ENCODE data around the gene TNNT3.

Gene TNNT3

DNA sequence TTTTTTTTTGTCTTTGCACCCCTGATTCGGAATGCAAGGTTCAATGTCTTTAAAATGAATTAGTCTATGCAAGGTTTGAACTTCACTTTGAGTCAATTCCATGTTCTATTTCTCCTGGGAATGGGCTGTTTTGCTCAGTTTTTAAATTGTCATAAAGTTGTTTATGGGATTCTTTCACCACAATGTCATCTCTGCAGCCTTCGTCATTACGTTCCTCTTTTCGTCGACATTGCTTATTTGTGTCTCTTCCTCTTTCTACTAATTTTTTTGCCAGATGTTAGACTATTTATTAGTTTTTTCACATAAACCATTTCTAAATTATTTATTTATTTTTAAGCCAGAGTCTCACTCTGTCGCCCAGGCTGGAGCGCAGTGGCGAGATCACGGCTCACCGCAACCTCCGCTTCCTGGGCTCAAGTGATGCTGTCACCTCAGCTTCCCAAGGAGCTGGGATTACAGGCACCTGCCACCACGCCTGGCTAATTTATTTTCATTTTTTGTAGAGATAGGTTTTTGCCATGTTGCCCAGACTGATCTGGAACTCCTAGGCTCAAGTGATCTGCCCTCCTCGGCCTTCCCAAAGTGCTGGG lies 7.1 kb upstream of the TNNT3 start:
- no peak overlapping the region for H3K27ac ChIP-seq
- ChIA-PET CTCF (interaction anchor here (0.7 kb wide), 3 partner anchors 25 to 662 kb away, joined by 3 to 10 read pairs (median 3); no protein-coding TSS in a partner anchor), POLR2A (ENCODE audit: low non-redundant PET) (no interaction called here)
- TF ChIP-seq, protein P1, sequence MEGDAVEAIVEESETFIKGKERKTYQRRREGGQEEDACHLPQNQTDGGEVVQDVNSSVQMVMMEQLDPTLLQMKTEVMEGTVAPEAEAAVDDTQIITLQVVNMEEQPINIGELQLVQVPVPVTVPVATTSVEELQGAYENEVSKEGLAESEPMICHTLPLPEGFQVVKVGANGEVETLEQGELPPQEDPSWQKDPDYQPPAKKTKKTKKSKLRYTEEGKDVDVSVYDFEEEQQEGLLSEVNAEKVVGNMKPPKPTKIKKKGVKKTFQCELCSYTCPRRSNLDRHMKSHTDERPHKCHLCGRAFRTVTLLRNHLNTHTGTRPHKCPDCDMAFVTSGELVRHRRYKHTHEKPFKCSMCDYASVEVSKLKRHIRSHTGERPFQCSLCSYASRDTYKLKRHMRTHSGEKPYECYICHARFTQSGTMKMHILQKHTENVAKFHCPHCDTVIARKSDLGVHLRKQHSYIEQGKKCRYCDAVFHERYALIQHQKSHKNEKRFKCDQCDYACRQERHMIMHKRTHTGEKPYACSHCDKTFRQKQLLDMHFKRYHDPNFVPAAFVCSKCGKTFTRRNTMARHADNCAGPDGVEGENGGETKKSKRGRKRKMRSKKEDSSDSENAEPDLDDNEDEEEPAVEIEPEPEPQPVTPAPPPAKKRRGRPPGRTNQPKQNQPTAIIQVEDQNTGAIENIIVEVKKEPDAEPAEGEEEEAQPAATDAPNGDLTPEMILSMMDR (conservative IDR thresholded peaks at IDR 0.05; ENCODE audit: low read depth), result no peak
- no peak for DNase-seq (ENCODE audit: low spot score)

DNA sequence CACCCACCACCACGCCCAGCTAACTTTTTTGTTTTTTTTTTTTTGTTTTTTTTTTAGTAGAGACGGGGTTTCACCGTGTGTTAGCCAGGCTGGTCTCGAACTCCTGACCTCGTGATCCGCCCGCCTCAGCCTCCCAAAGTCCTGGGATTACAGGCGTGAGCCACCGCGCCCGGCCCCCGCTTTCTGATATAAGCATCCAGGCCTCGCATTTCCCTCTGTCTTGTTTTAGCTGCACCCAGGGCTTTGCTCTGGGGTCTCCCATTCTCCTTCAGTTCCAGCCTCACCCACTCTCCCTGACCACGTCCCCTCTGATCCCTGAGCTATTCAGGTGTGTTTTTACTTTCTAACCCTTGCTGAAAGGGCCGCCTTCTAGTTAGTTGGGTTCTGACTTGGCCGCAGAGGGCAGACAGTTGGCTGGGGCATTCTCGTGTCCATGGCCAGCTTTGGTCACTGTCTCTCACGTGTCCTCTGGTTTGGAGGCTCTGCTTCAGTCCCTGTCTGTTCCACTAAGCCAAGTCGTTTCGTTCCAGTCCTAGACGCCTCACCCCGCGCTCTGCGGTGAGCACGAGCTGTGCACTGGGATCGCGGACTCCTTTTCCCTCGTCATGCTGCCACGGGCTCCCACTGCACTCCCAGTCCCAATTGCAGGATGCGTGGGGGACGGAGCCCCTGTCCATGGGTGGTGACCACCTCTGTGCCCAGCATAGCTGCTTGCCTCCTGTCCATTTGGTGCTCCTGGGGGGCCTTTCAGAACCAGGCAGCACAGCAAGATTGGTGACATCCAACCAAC lies 6.0 kb upstream of the TNNT3 start:
- ChIA-PET POLR2A (ENCODE audit: low non-redundant PET) (no interaction called here), CTCF (interaction anchor here (0.6 to 0.7 kb wide), 3 partner anchors 24 to 661 kb away, joined by 3 to 10 read pairs (median 4); no protein-coding TSS in a partner anchor)
- H3K27ac ChIP-seq, result no peak overlapping the region
- TF ChIP-seq, protein P1 (conservative IDR thresholded peaks at IDR 0.05; ENCODE audit: low read depth), result no peak
- DNase-seq (ENCODE audit: low spot score), result no peak

DNA sequence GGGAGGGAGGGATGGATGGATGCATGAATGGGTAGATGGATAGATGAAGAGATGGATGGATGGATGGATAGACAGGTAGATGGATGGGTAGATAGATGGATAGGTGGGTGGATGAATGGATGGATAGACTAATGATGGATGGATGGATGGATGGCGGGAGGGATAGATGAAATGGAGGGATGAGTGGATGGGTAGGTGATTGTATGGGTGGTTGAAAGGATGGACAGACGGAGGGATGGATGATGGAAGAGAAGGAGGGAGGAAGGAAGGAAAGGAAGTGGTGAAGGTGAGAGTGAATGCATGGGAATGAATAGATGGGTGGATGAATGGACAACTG lies 3.7 kb upstream of the TNNT3 start:
- no peak for DNase-seq (ENCODE audit: low spot score)
- TF ChIP-seq, protein P1 (conservative IDR thresholded peaks at IDR 0.05; ENCODE audit: low read depth), result no peak
- POLR2A ChIA-PET (ENCODE audit: low non-redundant PET), result no interaction called here
- peak overlapping the region; percentile 76 for H3K27ac ChIP-seq
- CTCF ChIA-PET, result no interaction called here

DNA sequence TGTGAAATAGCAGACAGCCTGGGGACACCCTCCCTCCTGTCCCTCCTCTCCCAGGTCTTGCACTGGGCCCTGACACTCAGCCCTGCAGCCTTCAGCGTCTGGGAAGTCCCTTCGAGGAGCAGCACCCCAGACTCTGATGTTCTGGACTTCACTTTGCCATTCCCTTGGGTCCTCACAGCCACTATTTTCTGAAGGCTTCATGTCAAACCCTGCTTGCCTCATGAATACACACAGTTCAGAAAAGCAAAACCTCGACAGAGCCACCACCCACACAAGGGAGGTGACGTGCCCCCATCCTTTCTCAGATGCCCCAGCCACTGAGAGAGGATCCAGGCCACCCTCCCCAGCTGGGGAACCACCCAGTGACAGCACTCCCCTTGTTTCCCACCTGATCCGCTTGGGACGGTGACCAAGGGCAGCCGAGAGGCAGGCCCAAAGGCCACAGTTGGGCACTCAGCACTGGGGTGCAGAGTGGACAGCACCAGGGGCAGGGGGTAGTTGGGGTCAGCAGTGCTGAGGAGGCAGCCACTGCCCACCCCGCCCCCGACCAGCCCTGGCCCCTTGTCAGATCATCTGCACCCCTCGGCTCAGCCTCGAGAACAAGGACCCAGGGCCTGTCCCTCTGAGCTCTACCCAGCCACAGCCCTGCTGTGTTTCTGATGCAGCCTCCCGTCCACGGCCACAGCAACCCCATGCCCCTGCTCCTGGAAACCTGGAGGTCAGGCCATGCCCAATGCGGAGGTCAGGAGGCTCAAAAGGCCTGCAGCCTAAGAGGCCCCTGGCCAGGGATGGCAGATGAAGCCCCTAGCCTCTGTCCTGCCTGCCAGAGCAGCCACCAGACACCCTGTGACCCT lies 3.1 kb upstream of the TNNT3 start:
- CTCF ChIA-PET, result interaction anchor here (1.7 to 2.4 kb wide), 2 partner anchors 33 to 82 kb away, joined by 5 to 11 read pairs; partner anchors contain the start of gene SYT8
- POLR2A ChIA-PET (ENCODE audit: low non-redundant PET), result no interaction called here

DNA sequence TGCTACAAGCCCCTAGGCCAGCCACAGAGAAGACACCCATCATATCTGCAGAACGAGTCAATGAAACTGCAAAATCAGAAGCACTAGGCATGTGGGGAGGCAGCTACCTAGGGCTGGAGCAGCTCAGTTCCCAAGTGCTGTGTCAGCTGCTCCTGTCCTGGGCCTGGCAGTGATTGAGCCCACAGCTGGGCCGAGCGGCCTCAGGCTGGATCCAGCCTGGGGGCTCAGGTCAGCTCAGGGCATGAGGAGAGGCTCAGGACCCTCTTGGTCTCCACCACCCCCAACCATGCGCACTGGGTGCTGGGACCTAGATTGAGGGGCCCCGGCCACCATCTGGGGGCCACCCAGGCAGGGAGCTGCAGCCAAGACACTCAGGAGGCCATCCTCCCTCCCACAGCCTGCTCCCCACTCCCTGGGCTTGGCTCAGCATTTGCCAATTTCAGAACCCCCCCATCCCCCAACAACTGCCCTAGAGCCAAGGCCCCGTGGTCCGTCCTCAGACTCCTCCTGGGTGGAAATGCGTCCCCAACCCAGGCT lies 2.4 kb upstream of the TNNT3 start:
- POLR2A ChIA-PET (ENCODE audit: low non-redundant PET), result no interaction called here
- TF ChIP-seq, protein P1 (conservative IDR thresholded peaks at IDR 0.05; ENCODE audit: low read depth), result no peak

More for the DNA sequence above, 3.1 kb upstream of the TNNT3 start:
- TF ChIP-seq, protein P1 (conservative IDR thresholded peaks at IDR 0.05; ENCODE audit: low read depth), result no peak
- H3K27ac ChIP-seq, result peak overlapping the region; percentile 76
- DNase-seq (ENCODE audit: low spot score), result no peak

More for the DNA sequence above, 2.4 kb upstream of the TNNT3 start:
- H3K27ac ChIP-seq, result peak overlapping the region; percentile 76
- CTCF ChIA-PET, result interaction anchor here (0.6 to 2.4 kb wide), 5 partner anchors 19 to 83 kb away, joined by 3 to 11 read pairs (median 3); partner anchors contain the start of gene SYT8
- no peak for DNase-seq (ENCODE audit: low spot score)
